GM12878 (cell line): Measurements from ENCODE around the gene NXPE4. TPM values are rescaled to one million over a fixed set of nuclear protein-coding genes. Genes with fewer than 3 reads are reported as not detected.
A peak's percentile ranks its signal among the peaks of the same experiment; 100 is the strongest.

Experiments
- ATAC-seq: fragments of 200-7000 bp; cut with Tn5 transposase; 3 replicates; pipeline ENCODE4 v1.9.1; 2020; ENCODE audit warnings: mild to moderate bottlenecking, moderate library complexity
- BruUV-seq: library from RNA; stranded (reverse); fragments of 400-500 nt; replicated peaks from 2 replicates; lab custom pipeline; 2021; lab: Mats Ljungman, UMichigan
- CTCF ChIA-PET: fragments of 300-600 bp; sonication (Branson Sonifier 250); formaldehyde crosslinking; extraction: SDS; loops from one replicate; lab custom pipeline; 2021; ENCODE audit warnings: inconsistent platforms; lab: Yijun Ruan, JAX
- POLR2A ChIA-PET: fragments of 350-600 bp; formaldehyde crosslinking; extraction: SDS; loops from one replicate; lab custom pipeline; 2021; ENCODE audit warnings: inconsistent platforms; lab: Charles Lee
- RAD21 ChIA-PET: fragments of 300-600 bp; sonication (Branson Sonifier 250); formaldehyde crosslinking; loops from one replicate; lab custom pipeline; 2023; ENCODE audit warnings: antibody characterized with exemption; ENCODE audit not compliant: unreplicated experiment; lab: Charles Lee
- SMC1A ChIA-PET: fragments of 300-600 bp; sonication (Branson Sonifier 250); formaldehyde crosslinking; loops from one replicate; lab custom pipeline; 2023; ENCODE audit not compliant: unreplicated experiment, uncharacterized antibody; lab: Charles Lee
- DNase-seq: peaks from one replicate; pipeline ENCODE4 v3.0.0-alpha.2; 2011; ENCODE audit warnings: low read depth, low spot score
- FAIRE-seq: peaks from 3 replicates; lab custom pipeline; 2011; peaks lifted over from hg19 to GRCh38; lab: Jason Lieb, UNC
- H2AFZ ChIP-seq: 2 replicates; pipeline ENCODE4 v1.6.0; 2011; ENCODE audit warnings: low read depth, low read length, control low read depth; ENCODE audit not compliant: control insufficient read depth
- H3K27ac ChIP-seq: 2 replicates; pipeline ENCODE4 v1.5.1; 2011; ENCODE audit warnings: control low read depth; ENCODE audit not compliant: control insufficient read depth, insufficient read depth
- H3K27me3 ChIP-seq, 2 experiments: replicated peaks in 1 of 2; 2 replicates each; pipeline versions ENCODE4 v1.6.0 to v1.6.1; 2011; ENCODE audit warnings: low read length in 1 of 2; ENCODE audit not compliant: control insufficient read depth in 2 of 2, insufficient read depth in 2 of 2
- H3K36me3 ChIP-seq, 2 experiments: 2 replicates each; pipeline ENCODE4 v1.5.1; 2011; ENCODE audit warnings: low read length in 1 of 2; ENCODE audit not compliant: control insufficient read depth in 2 of 2, insufficient read depth in 2 of 2
- H3K4me1 ChIP-seq: 2 replicates; pipeline ENCODE4 v1.6.1; 2011; ENCODE audit warnings: mild to moderate bottlenecking, low read length, moderate library complexity, mixed read lengths; ENCODE audit not compliant: control insufficient read depth, insufficient read depth
- H3K4me2 ChIP-seq: 2 replicates; pipeline ENCODE4 v1.6.0; 2011; ENCODE audit warnings: control low read depth; ENCODE audit not compliant: control insufficient read depth, insufficient read depth
- H3K4me3 ChIP-seq: fragments of 200-600 bp; sonication (generic); 2 replicates; pipeline ENCODE4 v1.5.1; 2016
- H3K79me2 ChIP-seq: 2 replicates; pipeline ENCODE4 v1.6.0; 2011; ENCODE audit warnings: low read length; ENCODE audit not compliant: control insufficient read depth, insufficient read depth
- H3K9ac ChIP-seq: 2 replicates; pipeline ENCODE4 v1.8.0; 2011; ENCODE audit warnings: low read length, control low read depth, mixed read lengths; ENCODE audit not compliant: control insufficient read depth, insufficient read depth
- H3K9me3 ChIP-seq: replicated peaks from 3 replicates; pipeline ENCODE4 v1.5.1; 2011; ENCODE audit warnings: mild to moderate bottlenecking, low read length; ENCODE audit not compliant: control insufficient read depth, insufficient read depth
- H4K20me1 ChIP-seq: 2 replicates; pipeline ENCODE4 v1.6.0; 2011; ENCODE audit not compliant: control insufficient read depth, insufficient read depth
- BACH1 ChIP-seq: fragments of 450-650 bp; IDR thresholded peaks from 2 replicates; pipeline ENCODE4 v1.6.1; 2017; ENCODE audit warnings: mild to moderate bottlenecking, borderline replicate concordance
- CBFB ChIP-seq: IDR thresholded peaks from 2 replicates; pipeline ENCODE4 v1.6.1; 2016; ENCODE audit warnings: antibody characterized with exemption, low read depth
- GABPA ChIP-seq: IDR thresholded peaks from 2 replicates; pipeline ENCODE4 v1.6.1; 2014; ENCODE audit warnings: antibody characterized with exemption, low read depth, mild to moderate bottlenecking, inconsistent platforms
- NBN ChIP-seq: fragments of 450-650 bp; IDR thresholded peaks from 2 replicates; pipeline ENCODE4 v1.6.1; 2016
- NR2C1 ChIP-seq: fragments of 450-650 bp; IDR thresholded peaks from 2 replicates; pipeline ENCODE4 v1.6.1; 2017; ENCODE audit warnings: antibody characterized with exemption, mild to moderate bottlenecking, moderate library complexity
- NR2F1 ChIP-seq: fragments of 450-650 bp; conservative IDR thresholded peaks from 2 replicates; pipeline ENCODE4 v1.6.1; 2017; ENCODE audit warnings: mild to moderate bottlenecking
- SMAD5 ChIP-seq: IDR thresholded peaks from 2 replicates; pipeline ENCODE4 v1.6.1; 2016; ENCODE audit warnings: antibody characterized with exemption, low read depth
- TCF12 ChIP-seq: IDR thresholded peaks from 2 replicates; pipeline ENCODE4 v1.6.1; 2011; ENCODE audit warnings: low read depth, mild to moderate bottlenecking, low read length
- ZBED1 ChIP-seq: IDR thresholded peaks from 2 replicates; pipeline ENCODE4 v1.6.1; 2016; ENCODE audit warnings: borderline replicate concordance
- WGBS: methylation state at CpG from one replicate; pipeline ENCODE4 v1.1.6; 2016; ENCODE audit warnings: low lambda C conversion rate; ENCODE audit not compliant: insufficient replicate concordance, insufficient coverage; ENCODE audit errors: missing lambda C conversion rate; 5-methylcytosine and 5-hydroxymethylcytosine counted together
- in situ Hi-C: fragments of 300-500 bp; cut with MboI; formaldehyde crosslinking; loops from 9 replicates; pipeline ENCODE4 v1.14.3; 2018; ENCODE audit warnings: mixed read lengths
- intact Hi-C: fragments of 100-400 bp; cut with micrococcal nuclease; formaldehyde crosslinking; loops from one replicate; pipeline ENCODE4 v1.14.2; 2022; ENCODE audit not compliant: unreplicated experiment
- polyA plus RNA-seq, 11 experiments: library from polyadenylated mRNA; depleted of rRNA in 4 of 11; unstranded in 6 of 11; stranded (reverse) in 5 of 11; fragments of >200 nt; fragmentation: Nextera tagmentation in 4 of 11; fragmentation: Illumina TruSeq in 1 of 11; extraction: Ambion mirVana in 4 of 11; extraction: Trizol in 1 of 11; gene quantifications; 1 replicate in 1 of 11; 2 replicates in 10 of 11; pipeline versions ENCODE4 v1.2.1 to v1.2.3, GENCODE V29; 2011 to 2016; ENCODE audit warnings: inconsistent platforms in 2 of 11, missing spikeins in 2 of 11, low read depth in 1 of 11
- total RNA-seq, 4 experiments: library from RNA; depleted of rRNA in 3 of 4; stranded (reverse); fragments of >200 nt in 3 of 4; fragmentation: Illumina TruSeq in 1 of 4; extraction: Trizol in 1 of 4; gene quantifications; 2 replicates each; pipeline versions ENCODE4 v1.2.1 to v1.2.3, GENCODE V29; 2013 to 2021
- TF ChIP-seq, protein P1 (sequence below): IDR thresholded peaks from 2 replicates; pipeline ENCODE4 v1.6.1; 2011; ENCODE audit warnings: borderline replicate concordance, low read depth, mild to moderate bottlenecking, moderate library complexity, low read length; ENCODE audit not compliant: insufficient read depth, poor library complexity, severe bottlenecking
- TF ChIP-seq, protein P2 (sequence below): fragments of 450-650 bp; IDR thresholded peaks from 2 replicates; pipeline ENCODE4 v1.6.1; 2018; ENCODE audit warnings: borderline replicate concordance, mild to moderate bottlenecking; ENCODE audit not compliant: partially characterized antibody
- TF ChIP-seq, protein P3 (sequence below): fragments of 450-650 bp; formaldehyde crosslinking; IDR thresholded peaks from 2 replicates; pipeline ENCODE4 v1.4.0; 2020; ENCODE audit warnings: mild to moderate bottlenecking, moderate library complexity
- TF ChIP-seq, protein P4 (sequence below): fragments of 450-650 bp; IDR thresholded peaks from 2 replicates; pipeline ENCODE4 v1.6.1; 2017; ENCODE audit warnings: mild to moderate bottlenecking, moderate library complexity

The NXPE4 gene
- total and polyA plus RNA-seq, 10 of the 15 experiments (the other 5 are each of a cell fraction or from before 2014, with no cell fraction given), result not detected

DNA sequence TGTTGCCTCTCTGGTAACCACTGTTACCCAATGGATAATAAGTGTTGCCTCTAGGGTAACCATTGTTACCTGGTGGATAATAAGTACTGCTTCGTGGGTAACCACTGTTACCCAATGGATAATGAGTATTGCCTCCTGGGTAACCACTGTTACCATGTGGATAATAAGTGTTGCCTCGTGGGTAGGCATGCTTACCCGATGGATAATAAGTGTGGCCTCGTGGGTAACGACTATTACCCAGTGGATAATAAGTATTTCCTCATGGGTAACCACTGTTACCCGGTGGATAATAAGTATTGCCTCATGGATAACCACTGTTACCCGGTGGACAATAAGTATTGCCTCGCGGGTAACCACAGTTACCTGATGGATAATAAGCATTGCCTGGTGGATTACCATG is 13.8 kb upstream of the NXPE4 start:
- Histone ChIP-seq H3K4me3 (no peak overlapping the region), H3K27me3 (no peaks in the 10 kb centered on the region), H3K79me2 (no peaks in the 10 kb centered on the region), H3K36me3 (no peaks in the 10 kb centered on the region), H4K20me1 (peaks cover 4% of the 10 kb centered on the region; the same call in 1 of the 2 replicates), H2AFZ (no peak overlapping the region), H3K4me1 (no peaks in the 10 kb centered on the region), H3K9ac (no peak overlapping the region), H3K9me3 (no peaks in the 10 kb centered on the region), H3K4me2 (no peak overlapping the region), H3K27ac (no peak overlapping the region)
- in situ Hi-C loops, result no loop called here
- ChIA-PET POLR2A (no interaction called here), CTCF (no interaction called here), SMC1A (no interaction called here), RAD21 (no interaction called here)
- BruUV-seq, result no TSS peak
- intact Hi-C loops, result loop anchor here (5.0 kb wide), 1 partner anchor 267 kb away; no protein-coding TSS in a partner anchor
- ATAC-seq (no peak), DNase-seq (no peak), FAIRE-seq (no peak)
- 4% methylated on average over 9 of the region's 9 CpGs for WGBS
- TF ChIP-seq, protein P1, sequence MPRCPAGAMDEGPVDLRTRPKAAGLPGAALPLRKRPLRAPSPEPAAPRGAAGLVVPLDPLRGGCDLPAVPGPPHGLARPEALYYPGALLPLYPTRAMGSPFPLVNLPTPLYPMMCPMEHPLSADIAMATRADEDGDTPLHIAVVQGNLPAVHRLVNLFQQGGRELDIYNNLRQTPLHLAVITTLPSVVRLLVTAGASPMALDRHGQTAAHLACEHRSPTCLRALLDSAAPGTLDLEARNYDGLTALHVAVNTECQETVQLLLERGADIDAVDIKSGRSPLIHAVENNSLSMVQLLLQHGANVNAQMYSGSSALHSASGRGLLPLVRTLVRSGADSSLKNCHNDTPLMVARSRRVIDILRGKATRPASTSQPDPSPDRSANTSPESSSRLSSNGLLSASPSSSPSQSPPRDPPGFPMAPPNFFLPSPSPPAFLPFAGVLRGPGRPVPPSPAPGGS, result no peak
- TF ChIP-seq GABPA (no peak), CBFB (peak; percentile 31; the same call in 1 of the 2 replicates), TCF12 (no peak), NR2F1 (peak; percentile 25; the same call in 1 of the 2 replicates), NR2C1 (no peak), SMAD5 (no peak), ZBED1 (peak; percentile 72; the same call in 1 of the 2 replicates), NBN (no peak), BACH1 (no peak)
- TF ChIP-seq, protein P2, sequence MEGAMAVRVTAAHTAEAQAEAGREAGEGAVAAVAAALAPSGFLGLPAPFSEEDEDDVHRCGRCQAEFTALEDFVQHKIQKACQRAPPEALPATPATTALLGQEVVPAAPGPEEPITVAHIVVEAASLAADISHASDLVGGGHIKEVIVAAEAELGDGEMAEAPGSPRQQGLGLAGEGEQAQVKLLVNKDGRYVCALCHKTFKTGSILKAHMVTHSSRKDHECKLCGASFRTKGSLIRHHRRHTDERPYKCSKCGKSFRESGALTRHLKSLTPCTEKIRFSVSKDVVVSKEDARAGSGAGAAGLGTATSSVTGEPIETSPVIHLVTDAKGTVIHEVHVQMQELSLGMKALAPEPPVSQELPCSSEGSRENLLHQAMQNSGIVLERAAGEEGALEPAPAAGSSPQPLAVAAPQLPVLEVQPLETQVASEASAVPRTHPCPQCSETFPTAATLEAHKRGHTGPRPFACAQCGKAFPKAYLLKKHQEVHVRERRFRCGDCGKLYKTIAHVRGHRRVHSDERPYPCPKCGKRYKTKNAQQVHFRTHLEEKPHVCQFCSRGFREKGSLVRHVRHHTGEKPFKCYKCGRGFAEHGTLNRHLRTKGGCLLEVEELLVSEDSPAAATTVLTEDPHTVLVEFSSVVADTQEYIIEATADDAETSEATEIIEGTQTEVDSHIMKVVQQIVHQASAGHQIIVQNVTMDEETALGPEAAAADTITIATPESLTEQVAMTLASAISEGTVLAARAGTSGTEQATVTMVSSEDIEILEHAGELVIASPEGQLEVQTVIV, result no peak
- TF ChIP-seq, protein P3, sequence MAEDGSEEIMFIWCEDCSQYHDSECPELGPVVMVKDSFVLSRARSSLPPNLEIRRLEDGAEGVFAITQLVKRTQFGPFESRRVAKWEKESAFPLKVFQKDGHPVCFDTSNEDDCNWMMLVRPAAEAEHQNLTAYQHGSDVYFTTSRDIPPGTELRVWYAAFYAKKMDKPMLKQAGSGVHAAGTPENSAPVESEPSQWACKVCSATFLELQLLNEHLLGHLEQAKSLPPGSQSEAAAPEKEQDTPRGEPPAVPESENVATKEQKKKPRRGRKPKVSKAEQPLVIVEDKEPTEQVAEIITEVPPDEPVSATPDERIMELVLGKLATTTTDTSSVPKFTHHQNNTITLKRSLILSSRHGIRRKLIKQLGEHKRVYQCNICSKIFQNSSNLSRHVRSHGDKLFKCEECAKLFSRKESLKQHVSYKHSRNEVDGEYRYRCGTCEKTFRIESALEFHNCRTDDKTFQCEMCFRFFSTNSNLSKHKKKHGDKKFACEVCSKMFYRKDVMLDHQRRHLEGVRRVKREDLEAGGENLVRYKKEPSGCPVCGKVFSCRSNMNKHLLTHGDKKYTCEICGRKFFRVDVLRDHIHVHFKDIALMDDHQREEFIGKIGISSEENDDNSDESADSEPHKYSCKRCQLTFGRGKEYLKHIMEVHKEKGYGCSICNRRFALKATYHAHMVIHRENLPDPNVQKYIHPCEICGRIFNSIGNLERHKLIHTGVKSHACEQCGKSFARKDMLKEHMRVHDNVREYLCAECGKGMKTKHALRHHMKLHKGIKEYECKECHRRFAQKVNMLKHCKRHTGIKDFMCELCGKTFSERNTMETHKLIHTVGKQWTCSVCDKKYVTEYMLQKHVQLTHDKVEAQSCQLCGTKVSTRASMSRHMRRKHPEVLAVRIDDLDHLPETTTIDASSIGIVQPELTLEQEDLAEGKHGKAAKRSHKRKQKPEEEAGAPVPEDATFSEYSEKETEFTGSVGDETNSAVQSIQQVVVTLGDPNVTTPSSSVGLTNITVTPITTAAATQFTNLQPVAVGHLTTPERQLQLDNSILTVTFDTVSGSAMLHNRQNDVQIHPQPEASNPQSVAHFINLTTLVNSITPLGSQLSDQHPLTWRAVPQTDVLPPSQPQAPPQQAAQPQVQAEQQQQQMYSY, result peak; percentile 94
- TF ChIP-seq, protein P4, sequence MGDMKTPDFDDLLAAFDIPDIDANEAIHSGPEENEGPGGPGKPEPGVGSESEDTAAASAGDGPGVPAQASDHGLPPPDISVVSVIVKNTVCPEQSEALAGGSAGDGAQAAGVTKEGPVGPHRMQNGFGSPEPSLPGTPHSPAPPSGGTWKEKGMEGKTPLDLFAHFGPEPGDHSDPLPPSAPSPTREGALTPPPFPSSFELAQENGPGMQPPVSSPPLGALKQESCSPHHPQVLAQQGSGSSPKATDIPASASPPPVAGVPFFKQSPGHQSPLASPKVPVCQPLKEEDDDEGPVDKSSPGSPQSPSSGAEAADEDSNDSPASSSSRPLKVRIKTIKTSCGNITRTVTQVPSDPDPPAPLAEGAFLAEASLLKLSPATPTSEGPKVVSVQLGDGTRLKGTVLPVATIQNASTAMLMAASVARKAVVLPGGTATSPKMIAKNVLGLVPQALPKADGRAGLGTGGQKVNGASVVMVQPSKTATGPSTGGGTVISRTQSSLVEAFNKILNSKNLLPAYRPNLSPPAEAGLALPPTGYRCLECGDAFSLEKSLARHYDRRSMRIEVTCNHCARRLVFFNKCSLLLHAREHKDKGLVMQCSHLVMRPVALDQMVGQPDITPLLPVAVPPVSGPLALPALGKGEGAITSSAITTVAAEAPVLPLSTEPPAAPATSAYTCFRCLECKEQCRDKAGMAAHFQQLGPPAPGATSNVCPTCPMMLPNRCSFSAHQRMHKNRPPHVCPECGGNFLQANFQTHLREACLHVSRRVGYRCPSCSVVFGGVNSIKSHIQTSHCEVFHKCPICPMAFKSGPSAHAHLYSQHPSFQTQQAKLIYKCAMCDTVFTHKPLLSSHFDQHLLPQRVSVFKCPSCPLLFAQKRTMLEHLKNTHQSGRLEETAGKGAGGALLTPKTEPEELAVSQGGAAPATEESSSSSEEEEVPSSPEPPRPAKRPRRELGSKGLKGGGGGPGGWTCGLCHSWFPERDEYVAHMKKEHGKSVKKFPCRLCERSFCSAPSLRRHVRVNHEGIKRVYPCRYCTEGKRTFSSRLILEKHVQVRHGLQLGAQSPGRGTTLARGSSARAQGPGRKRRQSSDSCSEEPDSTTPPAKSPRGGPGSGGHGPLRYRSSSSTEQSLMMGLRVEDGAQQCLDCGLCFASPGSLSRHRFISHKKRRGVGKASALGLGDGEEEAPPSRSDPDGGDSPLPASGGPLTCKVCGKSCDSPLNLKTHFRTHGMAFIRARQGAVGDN, result peak; percentile 70
